ENCODE results near the gene KLHL29. TPM values are rescaled to one million over a fixed set of nuclear protein-coding genes. Genes with fewer than 3 reads are reported as not detected.

KLHL29 gene
- total RNA-seq, 6 experiments from 2014 or later = 1.2 to 10.2 (median 6.4) TPM

DNA sequence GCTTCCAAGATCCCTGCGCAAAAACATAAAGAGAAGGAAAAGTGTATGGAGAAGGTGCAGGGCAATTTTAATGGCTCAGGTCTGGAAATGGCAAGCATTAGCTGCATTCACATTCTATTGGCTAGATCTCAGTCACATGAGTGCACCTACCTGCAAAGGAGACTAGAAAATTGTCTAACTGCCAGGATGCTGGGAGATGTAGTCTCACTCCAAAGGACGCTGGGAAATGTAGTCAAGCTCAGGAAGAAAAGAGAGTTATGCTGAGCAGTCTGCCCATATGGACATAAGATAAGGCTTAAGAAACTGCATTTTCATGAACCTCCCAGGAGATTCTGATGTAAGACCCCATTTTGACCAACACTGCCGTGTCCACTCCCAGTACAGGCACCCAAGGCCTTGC, 9.5 kb upstream of the KLHL29 start:
- Histone ChIP-seq H3K9me3 (no peaks in the 10 kb centered on the region), H3K27ac (no peak overlapping the region), H3K4me3 (no peak overlapping the region), H3K4me1 (peaks cover 0 to 8% (median 0%) of the 10 kb centered on the region in 4 donors), H3K36me3 (no peaks in the 10 kb centered on the region), H3K27me3 (no peaks in the 10 kb centered on the region)
- intact Hi-C loops (cut with DNase I) = no loop called here
- WGBS (ENCODE audit: insufficient coverage, low coverage, low lambda C conversion rate, missing lambda C conversion rate) = 93% methylated on average over 3 of the region's 3 CpGs
- TF ChIP-seq, protein P1, sequence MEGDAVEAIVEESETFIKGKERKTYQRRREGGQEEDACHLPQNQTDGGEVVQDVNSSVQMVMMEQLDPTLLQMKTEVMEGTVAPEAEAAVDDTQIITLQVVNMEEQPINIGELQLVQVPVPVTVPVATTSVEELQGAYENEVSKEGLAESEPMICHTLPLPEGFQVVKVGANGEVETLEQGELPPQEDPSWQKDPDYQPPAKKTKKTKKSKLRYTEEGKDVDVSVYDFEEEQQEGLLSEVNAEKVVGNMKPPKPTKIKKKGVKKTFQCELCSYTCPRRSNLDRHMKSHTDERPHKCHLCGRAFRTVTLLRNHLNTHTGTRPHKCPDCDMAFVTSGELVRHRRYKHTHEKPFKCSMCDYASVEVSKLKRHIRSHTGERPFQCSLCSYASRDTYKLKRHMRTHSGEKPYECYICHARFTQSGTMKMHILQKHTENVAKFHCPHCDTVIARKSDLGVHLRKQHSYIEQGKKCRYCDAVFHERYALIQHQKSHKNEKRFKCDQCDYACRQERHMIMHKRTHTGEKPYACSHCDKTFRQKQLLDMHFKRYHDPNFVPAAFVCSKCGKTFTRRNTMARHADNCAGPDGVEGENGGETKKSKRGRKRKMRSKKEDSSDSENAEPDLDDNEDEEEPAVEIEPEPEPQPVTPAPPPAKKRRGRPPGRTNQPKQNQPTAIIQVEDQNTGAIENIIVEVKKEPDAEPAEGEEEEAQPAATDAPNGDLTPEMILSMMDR (IDR thresholded peaks at IDR 0.05) = no peak
- TF ChIP-seq POLR2A (IDR thresholded peaks at IDR 0.05) = no peak
- DNase-seq (no peak), ATAC-seq (peak; percentile 28 to 61 (median 52))

DNA sequence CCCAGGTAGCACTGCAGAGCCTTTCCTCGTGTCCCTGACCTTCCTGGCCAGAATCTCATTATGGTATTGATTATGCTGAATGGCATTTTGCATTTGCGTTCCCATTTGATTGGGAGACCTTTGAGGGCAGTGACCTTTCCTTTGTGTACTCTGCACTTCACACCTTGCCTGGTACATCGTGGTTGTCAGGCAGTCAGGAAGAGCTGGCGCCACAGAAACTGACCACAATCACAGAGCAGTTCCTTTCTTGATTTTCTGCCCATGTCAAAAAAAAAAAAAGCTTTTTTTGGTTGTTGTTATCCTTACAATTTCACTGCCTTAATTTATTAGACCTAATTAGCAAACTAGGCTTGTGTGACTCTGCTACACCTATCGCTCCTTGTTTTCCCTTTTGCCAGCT, 8.9 kb upstream of the KLHL29 start:
- Histone ChIP-seq H3K4me3 (no peak overlapping the region), H3K36me3 (no peaks in the 10 kb centered on the region), H3K27ac (no peak overlapping the region), H3K27me3 (no peaks in the 10 kb centered on the region), H3K4me1 (peaks cover 0 to 8% (median 0%) of the 10 kb centered on the region in 4 donors), H3K9me3 (no peaks in the 10 kb centered on the region)
- TF ChIP-seq, protein P1 (IDR thresholded peaks at IDR 0.05) = no peak
- peak; percentile 16 for TF ChIP-seq POLR2A (IDR thresholded peaks at IDR 0.05)
- peak; percentile 21 to 43 (median 36) for ATAC-seq
- 39% methylated on average over 5 of the region's 5 CpGs for WGBS (ENCODE audit: insufficient coverage, low coverage, low lambda C conversion rate, missing lambda C conversion rate)
- no peak for DNase-seq
- intact Hi-C loops (cut with DNase I) = no loop called here

DNA sequence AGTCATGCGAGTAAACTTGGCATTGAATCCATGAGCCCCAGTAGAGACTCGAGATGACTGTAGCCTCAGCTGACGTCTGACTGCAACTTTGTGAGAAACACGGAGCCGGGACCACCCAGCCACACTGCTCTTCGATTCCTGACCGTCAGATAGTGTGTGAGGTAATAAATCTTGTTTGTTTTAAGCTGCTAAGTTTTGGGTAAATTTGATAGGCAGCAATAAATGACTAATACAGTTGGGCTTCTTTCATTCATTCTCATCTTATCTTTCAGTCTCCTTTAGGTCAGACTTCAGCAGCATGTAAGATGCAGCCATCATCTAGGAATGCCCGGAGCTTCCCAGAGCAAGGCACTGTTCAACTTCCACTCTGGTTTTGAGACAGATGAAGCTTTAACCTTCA, 8.0 kb upstream of the KLHL29 start:
- intact Hi-C loops (cut with DNase I) = no loop called here
- no peak overlapping the region for H3K4me3 ChIP-seq
- H3K27me3 ChIP-seq = no peaks in the 10 kb centered on the region
- no peaks in the 10 kb centered on the region for H3K36me3 ChIP-seq
- H3K27ac ChIP-seq = no peak overlapping the region
- no peaks in the 10 kb centered on the region for H3K9me3 ChIP-seq
- ATAC-seq = no peak
- H3K4me1 ChIP-seq = peaks cover 0 to 8% (median 0%) of the 10 kb centered on the region in 4 donors
- 77% methylated on average over 6 of the region's 8 CpGs for WGBS (ENCODE audit: insufficient coverage, low coverage, low lambda C conversion rate, missing lambda C conversion rate)
- DNase-seq = no peak
- no peak for TF ChIP-seq POLR2A (IDR thresholded peaks at IDR 0.05)
- TF ChIP-seq, protein P1 (IDR thresholded peaks at IDR 0.05) = no peak

DNA sequence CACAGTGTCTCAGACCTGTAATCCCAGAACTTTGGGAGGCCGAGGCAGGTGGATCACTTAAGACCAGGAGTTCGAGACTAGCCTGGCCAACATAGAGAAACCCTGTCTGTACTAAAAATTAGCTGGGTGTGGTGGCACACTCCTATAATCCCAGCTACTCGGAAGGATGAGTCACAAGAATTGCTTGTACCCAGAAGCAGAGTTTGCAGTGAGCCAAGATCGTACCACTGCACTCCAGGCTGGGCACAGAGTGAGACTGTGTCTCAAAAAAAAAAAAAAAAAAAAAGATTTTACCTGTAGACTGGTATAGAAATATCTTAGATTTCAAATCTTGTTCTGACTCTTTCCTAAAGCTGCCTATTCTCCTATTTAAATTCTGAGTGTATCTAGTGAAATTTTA, 7.2 kb upstream of the KLHL29 start:
- no peaks in the 10 kb centered on the region for H3K27me3 ChIP-seq
- no peak overlapping the region for H3K4me3 ChIP-seq
- DNase-seq = no peak
- H3K27ac ChIP-seq = no peak overlapping the region
- intact Hi-C loops (cut with DNase I) = no loop called here
- H3K36me3 ChIP-seq = no peaks in the 10 kb centered on the region
- no peak for TF ChIP-seq POLR2A (IDR thresholded peaks at IDR 0.05)
- TF ChIP-seq, protein P1 (IDR thresholded peaks at IDR 0.05) = no peak
- no peak for ATAC-seq
- H3K4me1 ChIP-seq = peaks cover 0 to 8% (median 0%) of the 10 kb centered on the region in 4 donors
- 76% methylated on average over 4 of the region's 4 CpGs for WGBS (ENCODE audit: insufficient coverage, low coverage, low lambda C conversion rate, missing lambda C conversion rate)
- H3K9me3 ChIP-seq = no peaks in the 10 kb centered on the region

DNA sequence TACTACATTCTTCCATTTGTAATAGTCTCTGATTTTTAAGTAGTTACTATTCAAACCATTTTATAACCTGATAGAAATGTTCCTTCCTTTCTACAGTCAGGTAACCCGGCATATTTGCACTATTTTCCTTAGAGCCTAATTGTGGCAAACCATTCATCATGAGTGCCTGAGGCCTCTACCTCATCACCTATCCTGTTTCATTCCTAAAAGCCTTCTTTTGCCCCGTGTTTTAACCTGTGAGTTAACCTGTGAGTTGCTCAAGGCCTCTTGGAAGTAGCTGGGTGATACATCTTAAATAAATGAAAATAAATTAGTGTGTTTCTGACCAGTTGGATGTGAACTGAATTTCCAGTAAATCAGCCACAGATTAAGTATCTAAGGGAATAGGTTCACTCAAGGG, 6.5 kb upstream of the KLHL29 start:
- Histone ChIP-seq H3K9me3 (no peaks in the 10 kb centered on the region), H3K27me3 (no peaks in the 10 kb centered on the region), H3K4me1 (peaks cover 0 to 8% (median 0%) of the 10 kb centered on the region in 4 donors), H3K36me3 (no peaks in the 10 kb centered on the region), H3K4me3 (no peak overlapping the region), H3K27ac (no peak overlapping the region)
- DNase-seq (no peak), ATAC-seq (no peak)
- TF ChIP-seq, protein P1 (IDR thresholded peaks at IDR 0.05) = no peak
- TF ChIP-seq POLR2A (IDR thresholded peaks at IDR 0.05) = no peak
- 82% methylated on average over 2 of the region's 2 CpGs for WGBS (ENCODE audit: insufficient coverage, low coverage, low lambda C conversion rate, missing lambda C conversion rate)
- intact Hi-C loops (cut with DNase I) = no loop called here
